Hepatocyte (in vitro differentiated cells): ENCODE results near the gene SMIM41. TPM values are rescaled to one million over a fixed set of nuclear protein-coding genes. Genes with fewer than 3 reads are reported as not detected.

Source experiments
- DNase-seq: peaks from one replicate; pipeline ENCODE4 v3.0.0-alpha.2; 2016; ENCODE audit warnings: low spot score
- H2AFZ ChIP-seq: fragments of 200-600 bp; sonication (generic); 2 replicates; pipeline ENCODE4 v1.6.0; 2016; ENCODE audit warnings: antibody characterized with exemption, mild to moderate bottlenecking
- H3K27ac ChIP-seq: fragments of 200-600 bp; sonication (generic); 2 replicates; pipeline ENCODE4 v1.5.1; 2016; ENCODE audit warnings: mild to moderate bottlenecking
- H3K27me3 ChIP-seq: fragments of 200-600 bp; sonication (generic); 2 replicates; pipeline ENCODE4 v1.6.1; 2016
- H3K36me3 ChIP-seq: fragments of 200-600 bp; sonication (generic); replicated peaks from 2 replicates; pipeline ENCODE4 v1.5.1; 2016; ENCODE audit warnings: low read depth; ENCODE audit not compliant: insufficient read depth
- H3K4me1 ChIP-seq: fragments of 200-600 bp; sonication (generic); 2 replicates; pipeline ENCODE4 v1.5.1; 2016; ENCODE audit warnings: mild to moderate bottlenecking, moderate library complexity; ENCODE audit not compliant: insufficient read depth
- H3K4me2 ChIP-seq: fragments of 200-600 bp; sonication (generic); 2 replicates; pipeline ENCODE4 v1.6.0; 2016
- H3K4me3 ChIP-seq: fragments of 200-600 bp; sonication (generic); 2 replicates; pipeline ENCODE4 v1.5.1; 2016; ENCODE audit warnings: mild to moderate bottlenecking
- H3K79me2 ChIP-seq: fragments of 200-600 bp; sonication (generic); 2 replicates; pipeline ENCODE4 v1.6.0; 2017; ENCODE audit warnings: mild to moderate bottlenecking
- H3K9me2 ChIP-seq: fragments of 200-600 bp; sonication (generic); replicated peaks from 2 replicates; pipeline ENCODE4 v1.6.0; 2017; ENCODE audit warnings: mild to moderate bottlenecking; ENCODE audit not compliant: insufficient read depth
- H3K9me3 ChIP-seq: fragments of 200-600 bp; sonication (generic); 2 replicates; pipeline ENCODE4 v1.5.1; 2016; ENCODE audit warnings: low read depth, mild to moderate bottlenecking
- H4K20me1 ChIP-seq: fragments of 200-600 bp; sonication (generic); 2 replicates; pipeline ENCODE4 v1.6.0; 2016; ENCODE audit warnings: mild to moderate bottlenecking; ENCODE audit not compliant: insufficient read depth, poor library complexity, severe bottlenecking
- EZH2 ChIP-seq: fragments of 200-600 bp; sonication (generic); IDR thresholded peaks from 2 replicates; pipeline ENCODE4 v1.6.1; 2016; ENCODE audit warnings: antibody characterized with exemption, mild to moderate bottlenecking, borderline replicate concordance
- EZH2phosphoT487 ChIP-seq: fragments of 200-600 bp; sonication (generic); IDR thresholded peaks from one replicate; pipeline ENCODE4 v1.6.1; 2018; ENCODE audit warnings: antibody characterized with exemption, mild to moderate bottlenecking, low read depth, moderate library complexity; ENCODE audit not compliant: unreplicated experiment, severe bottlenecking
- WGBS: methylation state at CpG from one replicate; pipeline ENCODE4 v1.1.6; 2016; ENCODE audit warnings: low lambda C conversion rate; ENCODE audit errors: missing lambda C conversion rate; 5-methylcytosine and 5-hydroxymethylcytosine counted together
- polyA plus RNA-seq: library from polyadenylated mRNA; unstranded; fragments of >200 nt; fragmentation: Nextera tagmentation; extraction: Ambion mirVana; gene quantifications from 2 replicates; pipeline ENCODE4 v1.2.1, GENCODE V29; 2016
- total RNA-seq: library from RNA; depleted of rRNA; stranded (reverse); fragments of >200 nt; gene quantifications from 2 replicates; pipeline ENCODE4 v1.2.3, GENCODE V29; 2014
- TF ChIP-seq, protein P1 (sequence below): fragments of 200-600 bp; sonication (generic); IDR thresholded peaks from 2 replicates; pipeline ENCODE4 v1.5.1; 2016; ENCODE audit warnings: antibody characterized with exemption, mild to moderate bottlenecking; ENCODE audit not compliant: poor library complexity

The SMIM41 gene
- total and polyA plus RNA-seq, 2 experiments from 2014 or later, result not detected

- Histone ChIP-seq H3K27ac (no peak overlapping the region), H4K20me1 (no peaks in the 10 kb centered on the region), H3K9me2 (no peaks in the 10 kb centered on the region), H3K4me1 (no peaks in the 10 kb centered on the region), H3K9me3 (no peaks in the 10 kb centered on the region), H2AFZ (no peak overlapping the region), H3K79me2 (no peaks in the 10 kb centered on the region), H3K27me3 (peaks cover 18% of the 10 kb centered on the region), H3K4me2 (no peak overlapping the region), H3K4me3 (no peak overlapping the region), H3K36me3 (no peaks in the 10 kb centered on the region)
- TF ChIP-seq, protein P1, sequence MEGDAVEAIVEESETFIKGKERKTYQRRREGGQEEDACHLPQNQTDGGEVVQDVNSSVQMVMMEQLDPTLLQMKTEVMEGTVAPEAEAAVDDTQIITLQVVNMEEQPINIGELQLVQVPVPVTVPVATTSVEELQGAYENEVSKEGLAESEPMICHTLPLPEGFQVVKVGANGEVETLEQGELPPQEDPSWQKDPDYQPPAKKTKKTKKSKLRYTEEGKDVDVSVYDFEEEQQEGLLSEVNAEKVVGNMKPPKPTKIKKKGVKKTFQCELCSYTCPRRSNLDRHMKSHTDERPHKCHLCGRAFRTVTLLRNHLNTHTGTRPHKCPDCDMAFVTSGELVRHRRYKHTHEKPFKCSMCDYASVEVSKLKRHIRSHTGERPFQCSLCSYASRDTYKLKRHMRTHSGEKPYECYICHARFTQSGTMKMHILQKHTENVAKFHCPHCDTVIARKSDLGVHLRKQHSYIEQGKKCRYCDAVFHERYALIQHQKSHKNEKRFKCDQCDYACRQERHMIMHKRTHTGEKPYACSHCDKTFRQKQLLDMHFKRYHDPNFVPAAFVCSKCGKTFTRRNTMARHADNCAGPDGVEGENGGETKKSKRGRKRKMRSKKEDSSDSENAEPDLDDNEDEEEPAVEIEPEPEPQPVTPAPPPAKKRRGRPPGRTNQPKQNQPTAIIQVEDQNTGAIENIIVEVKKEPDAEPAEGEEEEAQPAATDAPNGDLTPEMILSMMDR, result no peak
- TF ChIP-seq EZH2phosphoT487 (no peak), EZH2 (no peak)
- DNase-seq, result no peak
- 88% methylated on average over 19 of the region's 20 CpGs for WGBS
Observed at GRCh38 chr12:52087961-52088820, 8.7 kb downstream of the SMIM41 start.

DNA sequence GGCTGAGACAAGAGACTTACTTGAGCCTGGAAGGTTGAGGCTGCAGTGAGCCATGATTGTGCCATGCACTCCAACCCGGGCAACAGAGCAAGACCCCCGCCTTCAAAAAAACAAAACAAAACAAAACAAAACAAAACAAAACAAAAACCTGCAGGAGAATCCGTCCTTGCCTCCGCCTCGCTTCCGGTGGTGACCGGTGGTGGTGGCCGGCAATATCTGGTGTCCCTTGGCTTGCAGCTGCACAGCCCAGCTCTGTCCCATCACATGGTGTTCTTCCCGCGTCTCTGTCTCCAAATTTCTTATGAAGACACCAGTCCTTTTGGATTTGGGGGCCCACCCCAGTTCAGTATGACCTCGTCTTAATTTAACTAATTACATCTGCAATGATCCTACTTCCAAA, 10.0 kb downstream of the SMIM41 start:
- Histone ChIP-seq H3K9me2 (no peaks in the 10 kb centered on the region), H3K79me2 (no peaks in the 10 kb centered on the region), H3K27me3 (peaks cover 18% of the 10 kb centered on the region), H4K20me1 (no peaks in the 10 kb centered on the region), H3K36me3 (no peaks in the 10 kb centered on the region), H3K4me2 (no peak overlapping the region), H3K27ac (no peak overlapping the region), H3K4me1 (no peaks in the 10 kb centered on the region), H3K4me3 (no peak overlapping the region), H2AFZ (no peak overlapping the region), H3K9me3 (no peaks in the 10 kb centered on the region)
- WGBS, result 91% methylated on average over 11 of the region's 11 CpGs
- DNase-seq, result no peak
- TF ChIP-seq EZH2phosphoT487 (no peak), EZH2 (no peak)
- TF ChIP-seq, protein P1, result no peak

GRCh38 chr12:52090291-52090690, 10.8 kb downstream of the SMIM41 start:
- Histone ChIP-seq H3K4me1 (no peaks in the 10 kb centered on the region), H3K9me3 (no peaks in the 10 kb centered on the region), H3K9me2 (no peaks in the 10 kb centered on the region), H3K4me2 (no peak overlapping the region), H3K79me2 (no peaks in the 10 kb centered on the region), H3K4me3 (no peak overlapping the region), H2AFZ (no peak overlapping the region), H3K27me3 (peaks cover 18% of the 10 kb centered on the region), H3K27ac (no peak overlapping the region), H3K36me3 (no peaks in the 10 kb centered on the region), H4K20me1 (no peaks in the 10 kb centered on the region)
- TF ChIP-seq, protein P1, result no peak
- TF ChIP-seq EZH2phosphoT487, result no peak
- TF ChIP-seq EZH2, result no peak
- 85% methylated on average over 10 of the region's 10 CpGs for WGBS
- DNase-seq, result no peak
